IPS-NIHi7 (cell line): ENCODE data around the gene MSRB3.
A peak's percentile ranks its signal among the peaks of the same experiment; 100 is the strongest.
"Not testable (repeated sequence)": the region's sequence is repeated elsewhere in the genome, so short reads cannot be mapped to it uniquely, and the experiment has no call there.

Source experiments
- DNase-seq: peaks from one replicate; pipeline ENCODE4 v3.0.0; 2012; ENCODE audit warnings: mixed read lengths; ENCODE audit errors: extremely low spot score

Gene MSRB3

GRCh38 chr12:65278576-65279368, at the start of gene MSRB3:
MSRB3 (plus strand) TSS chr12:65278683; CDS start chr12:65308580, 29,897 bp downstream.
- peak; percentile 83 for DNase-seq

- no peak for DNase-seq
Measured at GRCh38 chr12:65229441-65229840, 49.0 kb upstream of the MSRB3 start.

GRCh38 chr12:65232476-65233077, 45.9 kb upstream of the MSRB3 start:
- no peak for DNase-seq

GRCh38 chr12:65237153-65237552, 41.3 kb upstream of the MSRB3 start:
- no peak for DNase-seq

- DNase-seq = no peak
Measured at GRCh38 chr12:65238609-65239008, 39.9 kb upstream of the MSRB3 start.

- no peak for DNase-seq
Measured at GRCh38 chr12:65248656-65249633, 29.5 kb upstream of the MSRB3 start.

- DNase-seq = no peak
Measured at GRCh38 chr12:65252515-65252914, 26.0 kb upstream of the MSRB3 start.

- no peak for DNase-seq
Measured at GRCh38 chr12:65257986-65258385, 20.5 kb upstream of the MSRB3 start.

- no peak for DNase-seq
Measured at GRCh38 chr12:65259501-65259900, 19.0 kb upstream of the MSRB3 start.

- DNase-seq = no peak
Measured at GRCh38 chr12:65263777-65264176, 14.7 kb upstream of the MSRB3 start.

GRCh38 chr12:65266408-65266807, 12.1 kb upstream of the MSRB3 start:
- no peak for DNase-seq

GRCh38 chr12:65269603-65270002, 8.9 kb upstream of the MSRB3 start:
- no peak for DNase-seq

- no peak for DNase-seq
Measured at GRCh38 chr12:65274602-65275272, 3.7 kb upstream of the MSRB3 start.

GRCh38 chr12:65275627-65276026, 2.9 kb upstream of the MSRB3 start:
- no peak for DNase-seq

GRCh38 chr12:65276916-65277530, 1.5 kb upstream of the MSRB3 start:
- DNase-seq = no peak

- DNase-seq = peak; percentile 16
Measured at GRCh38 chr12:65277994-65278575, 398 bp upstream of the MSRB3 start.

- no peak for DNase-seq
Measured at GRCh38 chr12:65279369-65280112, 1.1 kb downstream of the MSRB3 start.

GRCh38 chr12:65280306-65280705, 1.8 kb downstream of the MSRB3 start:
- no peak for DNase-seq

GRCh38 chr12:65282840-65283239, 4.4 kb downstream of the MSRB3 start:
- DNase-seq = no peak

- not testable (repeated sequence) for DNase-seq
Measured at GRCh38 chr12:65285532-65285931, 7.0 kb downstream of the MSRB3 start.
